Measurements from ENCODE around the gene SVEP1. TPM values are rescaled to one million over a fixed set of nuclear protein-coding genes. Genes with fewer than 3 reads are reported as not detected.

Gene SVEP1
- total RNA-seq, 1 experiment from 2014 or later, result 0.45 TPM

DNA sequence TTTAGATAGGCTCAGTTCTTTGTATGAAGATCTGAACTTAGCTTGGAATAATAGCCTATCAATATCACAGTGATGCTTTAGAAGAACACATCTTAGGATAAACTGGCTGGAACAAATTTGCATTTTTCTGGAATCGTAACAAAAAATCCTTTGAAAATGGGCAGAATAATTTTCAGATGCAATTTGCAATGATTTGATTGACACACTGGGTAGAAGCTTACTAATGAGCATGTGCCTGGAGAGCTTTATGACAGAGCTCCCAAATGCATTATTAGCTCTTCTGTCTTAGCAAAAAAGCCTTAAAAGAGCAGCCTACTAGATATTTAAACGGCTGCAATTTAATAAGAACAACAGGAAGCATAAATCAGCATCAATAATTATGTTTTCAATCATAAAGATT lies 165.1 kb downstream of the SVEP1 start:
- Histone ChIP-seq H3K27me3 (replicated peaks; ENCODE audit: insufficient read depth, low read depth, low read length, poor library complexity) (no peaks in the 10 kb centered on the region), H3K27ac (ENCODE audit: low read depth, low read length, poor library complexity, severe bottlenecking) (no peak overlapping the region), H3K9me3 (ENCODE audit: low read depth, low read length, poor library complexity, severe bottlenecking) (no peaks in the 10 kb centered on the region), H3K4me3 (ENCODE audit: low read depth, low read length, poor library complexity, severe bottlenecking) (no peak overlapping the region), H3K36me3 (ENCODE audit: insufficient read depth, low read length, poor library complexity, severe bottlenecking) (no peaks in the 10 kb centered on the region), H3K4me1 (ENCODE audit: insufficient read depth, low read length, poor library complexity, severe bottlenecking) (no peaks in the 10 kb centered on the region)
- no peak for TF ChIP-seq EZH2 (IDR thresholded peaks at IDR 0.05; ENCODE audit: borderline replicate concordance, low read depth, low read length, poor library complexity, severe bottlenecking)
- TF ChIP-seq, protein P1, sequence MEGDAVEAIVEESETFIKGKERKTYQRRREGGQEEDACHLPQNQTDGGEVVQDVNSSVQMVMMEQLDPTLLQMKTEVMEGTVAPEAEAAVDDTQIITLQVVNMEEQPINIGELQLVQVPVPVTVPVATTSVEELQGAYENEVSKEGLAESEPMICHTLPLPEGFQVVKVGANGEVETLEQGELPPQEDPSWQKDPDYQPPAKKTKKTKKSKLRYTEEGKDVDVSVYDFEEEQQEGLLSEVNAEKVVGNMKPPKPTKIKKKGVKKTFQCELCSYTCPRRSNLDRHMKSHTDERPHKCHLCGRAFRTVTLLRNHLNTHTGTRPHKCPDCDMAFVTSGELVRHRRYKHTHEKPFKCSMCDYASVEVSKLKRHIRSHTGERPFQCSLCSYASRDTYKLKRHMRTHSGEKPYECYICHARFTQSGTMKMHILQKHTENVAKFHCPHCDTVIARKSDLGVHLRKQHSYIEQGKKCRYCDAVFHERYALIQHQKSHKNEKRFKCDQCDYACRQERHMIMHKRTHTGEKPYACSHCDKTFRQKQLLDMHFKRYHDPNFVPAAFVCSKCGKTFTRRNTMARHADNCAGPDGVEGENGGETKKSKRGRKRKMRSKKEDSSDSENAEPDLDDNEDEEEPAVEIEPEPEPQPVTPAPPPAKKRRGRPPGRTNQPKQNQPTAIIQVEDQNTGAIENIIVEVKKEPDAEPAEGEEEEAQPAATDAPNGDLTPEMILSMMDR (conservative IDR thresholded peaks at IDR 0.05; ENCODE audit: low read depth, low read length), result no peak
- ChIA-PET POLR2A (ENCODE audit: low non-redundant PET) (interaction anchor here (0.6 kb wide), 1 partner anchor 416 kb away, joined by 3 read pairs; no protein-coding TSS in a partner anchor), CTCF (no interaction called here)
- no TSS peak for BruUV-seq (replicated peaks)
- DNase-seq (ENCODE audit: low spot score), result no peak
- intact Hi-C loops (cut with micrococcal nuclease; ENCODE audit: unreplicated experiment), result no loop called here

DNA sequence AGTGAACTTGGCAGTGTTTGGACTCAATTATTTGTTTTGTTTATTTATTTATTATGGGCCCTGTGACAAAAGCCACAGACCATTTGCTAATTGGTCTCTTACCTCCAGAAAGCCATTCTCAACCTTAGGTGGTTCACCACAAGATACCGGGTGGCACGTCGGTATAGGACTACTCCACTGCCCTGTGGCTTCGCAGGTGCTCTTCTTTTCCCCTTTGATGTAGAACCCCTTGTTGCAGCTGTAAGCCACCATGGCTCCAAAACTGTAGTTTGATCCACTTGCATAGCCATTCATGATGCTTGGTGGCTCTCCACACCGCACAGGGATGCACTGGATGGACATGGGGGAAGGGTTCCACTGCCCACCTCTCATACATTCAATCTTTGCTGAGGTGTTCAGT lies 168.6 kb downstream of the SVEP1 start:
- ChIA-PET CTCF (no interaction called here), POLR2A (ENCODE audit: low non-redundant PET) (no interaction called here)
- TF ChIP-seq EZH2 (IDR thresholded peaks at IDR 0.05; ENCODE audit: borderline replicate concordance, low read depth, low read length, poor library complexity, severe bottlenecking), result no peak
- H3K9me3 ChIP-seq (ENCODE audit: low read depth, low read length, poor library complexity, severe bottlenecking), result no peaks in the 10 kb centered on the region
- no peak overlapping the region for H3K27ac ChIP-seq (ENCODE audit: low read depth, low read length, poor library complexity, severe bottlenecking)
- BruUV-seq (replicated peaks), result no TSS peak
- intact Hi-C loops (cut with micrococcal nuclease; ENCODE audit: unreplicated experiment), result no loop called here
- peaks cover 12% of the 10 kb centered on the region for H3K27me3 ChIP-seq (replicated peaks; ENCODE audit: insufficient read depth, low read depth, low read length, poor library complexity)
- no peak overlapping the region for H3K4me3 ChIP-seq (ENCODE audit: low read depth, low read length, poor library complexity, severe bottlenecking)
- H3K4me1 ChIP-seq (ENCODE audit: insufficient read depth, low read length, poor library complexity, severe bottlenecking), result no peaks in the 10 kb centered on the region
- no peak for DNase-seq (ENCODE audit: low spot score)
- H3K36me3 ChIP-seq (ENCODE audit: insufficient read depth, low read length, poor library complexity, severe bottlenecking), result no peaks in the 10 kb centered on the region

- DNase-seq (ENCODE audit: low spot score), result no peak
- H3K9me3 ChIP-seq (ENCODE audit: low read depth, low read length, poor library complexity, severe bottlenecking), result no peaks in the 10 kb centered on the region
- H3K27me3 ChIP-seq (replicated peaks; ENCODE audit: insufficient read depth, low read depth, low read length, poor library complexity), result peaks cover 12% of the 10 kb centered on the region
- H3K4me3 ChIP-seq (ENCODE audit: low read depth, low read length, poor library complexity, severe bottlenecking), result no peak overlapping the region
- ChIA-PET POLR2A (ENCODE audit: low non-redundant PET) (no interaction called here), CTCF (no interaction called here)
- intact Hi-C loops (cut with micrococcal nuclease; ENCODE audit: unreplicated experiment), result no loop called here
- no TSS peak for BruUV-seq (replicated peaks)
- TF ChIP-seq EZH2 (IDR thresholded peaks at IDR 0.05; ENCODE audit: borderline replicate concordance, low read depth, low read length, poor library complexity, severe bottlenecking), result no peak
- TF ChIP-seq, protein P1 (conservative IDR thresholded peaks at IDR 0.05; ENCODE audit: low read depth, low read length), result no peak
- H3K27ac ChIP-seq (ENCODE audit: low read depth, low read length, poor library complexity, severe bottlenecking), result no peak overlapping the region
- no peaks in the 10 kb centered on the region for H3K36me3 ChIP-seq (ENCODE audit: insufficient read depth, low read length, poor library complexity, severe bottlenecking)
- no peaks in the 10 kb centered on the region for H3K4me1 ChIP-seq (ENCODE audit: insufficient read depth, low read length, poor library complexity, severe bottlenecking)
Observed at GRCh38 chr9:110408598-110408997, 170.9 kb downstream of the SVEP1 start.

DNA sequence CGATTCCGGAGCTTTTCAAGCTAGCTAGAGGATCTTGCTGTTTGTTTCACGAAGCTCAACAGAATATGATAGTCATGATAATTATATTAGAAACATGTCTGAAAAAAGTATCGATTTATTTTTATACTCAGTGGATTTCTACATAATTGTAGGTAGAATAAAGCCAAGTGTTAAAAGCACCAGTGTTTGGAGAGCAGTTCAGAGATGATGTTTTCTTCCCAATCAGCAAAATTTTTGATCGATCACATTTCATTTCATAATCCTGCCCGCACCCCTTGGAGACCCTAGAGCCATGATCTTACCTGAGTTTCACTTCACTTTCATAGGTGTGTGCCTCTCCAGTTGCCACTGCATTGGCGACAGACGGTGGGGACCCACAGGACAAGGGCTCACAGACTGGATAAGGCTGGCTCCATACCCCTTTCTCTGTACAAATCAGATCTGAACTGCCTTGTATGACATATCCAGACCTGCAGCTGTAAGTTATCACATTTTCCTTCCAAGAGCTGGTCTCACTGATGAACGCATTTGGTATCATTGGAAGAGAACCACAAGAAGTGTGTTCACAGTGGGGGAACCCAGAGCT lies 173.6 kb downstream of the SVEP1 start:
- Histone ChIP-seq H3K9me3 (ENCODE audit: low read depth, low read length, poor library complexity, severe bottlenecking) (no peaks in the 10 kb centered on the region), H3K27ac (ENCODE audit: low read depth, low read length, poor library complexity, severe bottlenecking) (no peak overlapping the region), H3K27me3 (replicated peaks; ENCODE audit: insufficient read depth, low read depth, low read length, poor library complexity) (peaks cover 22% of the 10 kb centered on the region), H3K36me3 (ENCODE audit: insufficient read depth, low read length, poor library complexity, severe bottlenecking) (no peaks in the 10 kb centered on the region), H3K4me3 (ENCODE audit: low read depth, low read length, poor library complexity, severe bottlenecking) (no peak overlapping the region), H3K4me1 (ENCODE audit: insufficient read depth, low read length, poor library complexity, severe bottlenecking) (no peaks in the 10 kb centered on the region)
- BruUV-seq (replicated peaks), result no TSS peak
- intact Hi-C loops (cut with micrococcal nuclease; ENCODE audit: unreplicated experiment), result no loop called here
- no peak for TF ChIP-seq EZH2 (IDR thresholded peaks at IDR 0.05; ENCODE audit: borderline replicate concordance, low read depth, low read length, poor library complexity, severe bottlenecking)
- TF ChIP-seq, protein P1 (conservative IDR thresholded peaks at IDR 0.05; ENCODE audit: low read depth, low read length), result no peak
- DNase-seq (ENCODE audit: low spot score), result no peak
- CTCF ChIA-PET, result no interaction called here
- POLR2A ChIA-PET (ENCODE audit: low non-redundant PET), result no interaction called here

All from A673 (cell line).